ENCODE results near the gene FUT7.
"Not testable (repeated sequence)": the region's sequence is repeated elsewhere in the genome, so short reads cannot be mapped to it uniquely, and the experiment has no call there.

The FUT7 gene

DNA sequence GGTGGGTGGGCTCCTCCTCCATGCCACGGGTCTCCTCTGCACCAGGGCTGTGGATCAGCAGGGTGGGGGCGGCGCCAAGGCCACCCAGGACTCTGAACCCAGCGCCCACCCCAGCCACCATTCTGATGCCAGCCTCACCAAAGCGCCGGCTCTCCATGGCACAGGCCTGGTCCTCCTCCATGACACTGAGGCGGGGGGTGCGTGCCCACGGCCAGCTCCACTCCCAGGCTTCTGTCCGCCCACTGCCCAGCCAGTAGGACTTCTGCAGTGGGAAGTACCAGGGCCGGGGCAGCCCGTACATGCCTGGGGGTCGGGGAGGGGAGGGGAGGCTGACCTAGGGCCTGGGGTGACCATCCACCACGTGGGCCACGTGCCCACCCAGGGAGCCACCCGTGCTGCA, 15.5 kb downstream of the FUT7 start:
- DNase-seq: no peak

DNA sequence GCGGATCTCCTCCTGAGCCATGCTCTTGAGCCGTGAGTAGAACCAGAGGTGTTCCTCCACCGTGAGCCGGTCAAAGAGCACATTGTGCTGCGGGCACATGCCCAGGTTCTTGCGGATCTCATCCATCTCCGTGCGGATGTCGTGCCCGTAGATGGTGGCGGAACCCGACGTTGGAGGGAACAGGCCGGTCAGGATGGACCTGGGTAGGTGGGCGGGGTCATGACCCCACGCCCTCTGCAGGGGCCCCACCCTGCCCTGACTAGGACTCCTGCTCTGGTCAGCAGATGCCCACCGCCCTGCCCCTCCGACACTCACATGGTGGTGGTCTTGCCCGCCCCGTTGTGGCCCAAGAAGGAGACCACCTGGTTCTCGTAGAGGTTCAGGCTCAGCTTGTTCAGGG, 15.9 kb downstream of the FUT7 start:
- no peak for DNase-seq

DNA sequence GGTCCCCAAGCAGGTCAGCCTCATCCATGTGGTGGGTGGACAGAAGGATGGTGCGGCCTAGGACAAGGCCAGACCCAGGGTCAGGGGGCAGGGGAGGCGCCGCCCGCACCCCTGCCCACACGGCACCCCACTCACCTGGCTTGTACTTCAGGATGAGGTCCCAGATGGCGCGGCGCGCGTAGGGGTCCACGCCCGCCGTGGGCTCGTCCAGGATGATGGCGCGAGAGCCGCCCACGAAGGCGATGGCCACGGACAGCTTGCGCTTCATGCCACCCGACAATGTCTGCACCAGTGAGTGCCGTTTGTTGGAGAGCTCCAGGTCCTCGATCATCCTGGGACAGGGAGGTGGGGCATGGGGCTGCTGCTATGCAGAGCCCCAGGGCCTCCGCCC, 16.4 kb downstream of the FUT7 start:
- no peak for DNase-seq

DNA sequence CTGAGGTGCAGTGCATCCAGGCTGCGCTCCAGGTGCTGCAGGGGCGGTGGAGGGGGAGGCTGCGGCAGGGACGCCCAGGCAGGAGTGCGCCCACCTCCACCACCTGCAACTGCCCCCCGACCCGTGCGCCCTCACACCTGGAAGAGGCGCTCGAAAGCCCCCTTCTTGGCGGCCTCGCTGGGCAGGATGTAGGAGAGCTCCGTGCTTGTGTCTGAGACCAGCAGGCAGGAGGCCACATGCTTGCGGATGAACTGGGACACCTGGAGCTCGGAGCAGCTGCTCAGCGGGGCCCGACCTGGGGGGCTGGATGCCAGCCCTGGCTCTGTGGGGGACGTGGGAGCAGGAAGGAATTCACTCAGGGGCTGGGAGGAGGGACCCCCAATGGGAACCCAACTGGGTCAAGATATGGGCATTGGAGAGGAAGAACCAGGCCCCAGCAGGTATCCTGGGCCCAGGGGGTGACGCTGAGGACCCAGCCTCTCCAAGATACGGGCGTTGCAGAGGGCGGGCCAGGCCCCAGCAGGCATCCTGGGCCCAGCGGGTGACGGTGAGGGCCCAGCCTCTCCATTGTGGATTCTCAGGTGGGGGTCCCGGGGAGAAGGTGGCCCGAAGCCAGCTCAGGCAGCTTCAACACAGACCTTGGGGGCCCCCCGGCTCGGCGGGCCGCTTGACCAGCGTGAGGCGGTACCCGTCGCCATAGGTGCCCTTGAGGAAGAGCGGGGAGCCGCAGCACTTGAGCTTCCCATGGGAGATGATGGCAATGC, 16.9 kb downstream of the FUT7 start:
- no peak for DNase-seq

DNA sequence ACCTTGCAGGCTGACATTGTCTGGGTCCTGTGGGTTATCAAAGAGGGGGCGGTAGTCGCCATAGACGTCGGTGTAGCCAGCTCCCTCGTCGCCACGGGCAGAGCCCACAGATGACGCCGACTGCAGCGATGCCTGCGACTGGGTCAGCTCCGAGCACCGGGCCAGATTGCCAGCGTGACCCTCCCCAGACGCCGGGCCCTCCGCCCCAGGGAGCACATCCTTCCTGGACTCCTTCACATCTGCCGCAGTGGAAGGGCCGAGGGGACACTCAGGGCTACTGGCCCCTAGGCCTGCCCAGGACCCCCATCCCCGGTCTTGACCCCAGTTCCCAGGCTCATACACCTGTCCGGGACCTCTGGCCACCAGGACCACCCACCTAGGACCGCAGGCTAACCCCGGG, 17.7 kb downstream of the FUT7 start:
- DNase-seq: no peak

DNA sequence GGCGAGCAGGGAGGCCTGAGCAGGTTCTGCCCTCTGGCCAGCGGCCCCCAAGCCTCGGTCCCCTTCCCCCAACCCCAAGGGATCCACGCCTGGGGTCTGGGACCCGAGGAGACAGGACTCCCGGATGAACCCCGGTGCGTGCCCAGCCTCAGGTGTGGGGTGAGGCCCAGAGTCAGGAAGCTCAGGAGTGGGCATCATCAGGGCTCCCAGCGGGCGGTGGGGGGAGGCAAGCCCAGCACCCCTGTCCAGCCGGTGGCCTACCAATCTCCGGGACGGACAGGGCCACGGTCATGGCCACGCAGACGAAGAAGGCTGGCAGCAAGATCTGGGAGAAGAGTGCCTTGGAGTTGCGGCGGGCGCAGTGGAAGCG, 18.3 kb downstream of the FUT7 start:
- DNase-seq: no peak

DNA sequence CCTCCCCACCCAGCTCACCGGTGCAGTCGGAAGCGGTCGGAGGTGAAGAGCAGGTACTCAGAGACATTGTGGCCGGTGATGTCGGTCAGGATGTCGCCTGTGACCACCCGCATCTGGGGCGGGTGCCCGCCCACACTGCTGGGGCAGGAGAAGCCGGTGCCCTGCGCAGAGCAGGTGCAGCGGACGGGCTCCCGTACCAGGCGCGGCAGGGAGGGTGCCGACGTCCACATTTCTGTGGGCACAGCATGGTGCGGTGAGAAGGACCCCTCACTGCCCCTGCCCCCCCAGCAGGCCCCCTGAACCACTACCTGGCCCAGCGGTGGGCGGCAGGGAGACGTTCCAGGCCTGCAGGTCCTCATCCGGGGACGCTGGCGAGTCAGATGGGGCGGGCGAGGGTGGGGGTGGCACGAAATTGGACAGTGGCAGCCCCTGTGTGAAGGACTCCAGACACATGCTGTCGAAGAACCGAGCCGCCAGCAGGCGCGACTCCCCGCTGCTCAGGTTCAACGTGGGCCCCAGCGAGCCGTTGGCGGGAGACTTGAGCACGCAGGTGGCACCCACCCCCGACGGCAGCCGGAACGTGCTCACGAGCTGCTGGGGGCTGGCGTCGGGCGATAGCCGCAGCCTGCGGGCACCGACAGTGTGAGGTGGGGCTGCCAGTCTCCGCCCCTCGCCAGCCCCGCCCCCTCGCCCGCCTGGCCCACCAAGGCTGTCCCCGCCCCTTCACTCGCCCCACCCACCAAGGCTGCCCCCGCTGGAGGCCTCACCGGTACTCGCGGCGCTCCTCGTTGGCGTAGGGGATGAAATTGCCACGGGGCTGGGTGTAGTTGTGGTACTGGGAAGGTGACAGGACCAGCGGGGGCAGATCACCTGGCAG, 19.0 kb downstream of the FUT7 start:
- no peak for DNase-seq

DNA sequence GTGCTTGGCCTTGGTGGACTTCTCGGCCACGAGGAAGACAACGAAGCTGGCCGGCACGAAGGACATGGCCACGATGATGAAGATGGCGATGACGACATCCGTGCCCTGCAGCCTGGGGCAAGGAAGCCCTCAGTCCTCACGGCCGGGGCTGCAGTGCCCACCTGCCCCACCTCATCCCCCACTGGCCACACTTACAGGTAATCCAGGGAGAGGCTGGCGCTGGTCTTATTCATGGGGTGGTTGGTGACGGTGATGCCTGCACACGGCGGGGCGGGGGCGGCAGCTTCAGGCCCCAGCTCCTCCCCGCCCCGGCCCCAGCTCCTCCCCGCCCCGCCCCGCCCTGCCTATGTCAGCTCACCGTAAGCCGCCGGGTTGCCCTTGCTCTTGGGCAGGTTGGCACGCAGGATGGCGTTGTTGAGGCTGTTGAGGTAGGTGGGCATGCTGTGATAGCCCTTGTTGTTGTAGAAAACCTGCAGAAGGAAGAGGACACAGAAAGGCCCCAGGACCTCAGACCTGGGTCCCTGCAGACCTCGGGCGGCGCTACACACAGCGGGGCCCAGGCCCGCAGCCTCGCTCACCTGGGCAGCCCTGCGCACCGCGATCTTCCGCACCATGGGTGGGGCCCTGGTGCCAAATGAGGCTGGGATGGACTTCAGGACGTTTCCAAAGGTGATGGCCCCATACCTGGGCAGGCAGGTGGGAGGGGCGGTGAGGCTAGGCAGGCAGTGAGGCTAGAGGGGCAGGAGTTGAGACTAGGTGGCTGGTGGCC, 19.8 kb downstream of the FUT7 start:
- no peak for DNase-seq

DNA sequence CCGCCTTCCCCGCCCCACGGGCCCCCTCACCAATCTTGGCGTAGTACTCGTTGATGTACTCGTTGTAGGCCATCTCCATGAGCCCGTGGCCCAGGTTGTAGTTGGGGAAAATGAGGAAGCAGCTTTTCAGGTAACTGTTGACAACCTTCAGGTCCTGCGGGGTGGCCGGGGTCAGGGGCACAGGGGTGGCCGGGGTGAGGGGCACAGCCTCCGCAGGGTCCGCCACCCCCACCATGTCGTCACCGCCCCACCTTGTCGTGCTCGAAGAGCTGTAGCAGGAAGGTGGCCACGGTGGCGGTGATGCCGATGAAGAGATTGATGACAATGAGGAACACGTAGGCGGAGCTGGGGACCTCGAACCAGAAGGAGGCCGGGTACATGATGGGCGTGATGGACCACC, 20.7 kb downstream of the FUT7 start:
- no peak for DNase-seq

DNA sequence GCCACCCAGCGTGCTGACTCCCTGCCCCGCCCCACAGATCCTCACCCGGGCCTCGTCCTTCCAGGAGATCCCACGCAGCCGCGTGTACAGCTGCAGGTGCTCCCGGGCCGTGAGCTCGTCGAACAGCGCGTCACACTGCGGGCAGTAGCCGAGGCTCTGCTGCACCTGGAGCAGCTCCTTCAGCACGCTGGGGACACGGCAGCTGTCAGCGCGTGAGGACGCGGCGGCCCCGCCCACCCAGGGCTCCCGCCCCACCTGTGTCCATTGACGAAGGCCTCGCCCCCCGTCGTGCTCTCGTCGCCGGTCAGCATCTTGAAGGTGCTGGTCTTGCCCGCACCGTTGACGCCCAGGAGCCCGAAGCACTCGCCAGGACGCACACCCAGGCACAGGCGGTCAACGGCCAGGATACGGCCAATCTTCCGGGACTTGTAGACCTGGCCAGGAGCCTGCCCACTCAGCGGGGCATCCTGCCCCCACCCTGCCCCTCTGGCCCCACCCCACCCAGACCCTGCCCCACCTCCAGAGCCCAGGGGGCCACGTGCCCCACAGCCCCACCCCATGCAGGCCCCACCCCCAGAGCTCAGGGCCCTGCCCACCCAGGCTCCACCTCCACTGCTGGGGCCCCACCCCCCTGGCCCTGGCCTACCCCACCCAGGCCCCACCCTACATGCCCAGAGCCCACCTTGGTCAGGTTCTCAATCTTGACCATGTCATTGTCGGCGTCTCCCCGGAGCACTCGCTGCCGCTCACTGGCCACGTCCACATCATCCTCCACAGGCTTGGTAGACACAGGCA, 21.8 kb downstream of the FUT7 start:
- DNase-seq: no peak

DNA sequence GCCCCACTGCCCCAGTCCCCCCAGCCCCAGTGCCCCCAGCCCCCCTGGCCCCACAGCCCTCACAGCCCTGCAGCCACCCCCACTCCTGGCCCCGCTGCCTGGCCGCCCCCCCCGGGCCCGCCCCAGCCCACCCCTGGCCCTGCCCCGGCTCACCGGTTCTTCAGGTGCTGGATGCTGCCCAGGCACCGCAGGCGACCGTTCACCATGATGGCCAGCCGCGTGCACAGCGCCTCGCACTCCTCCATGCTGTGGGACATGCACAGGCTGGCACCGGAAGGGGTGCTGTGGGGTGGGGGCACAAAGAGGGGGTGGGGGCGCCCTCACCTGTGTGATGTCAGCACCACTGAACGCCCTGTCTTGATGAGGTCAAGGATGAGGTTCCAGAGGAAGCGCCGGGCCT, 22.7 kb downstream of the FUT7 start:
- DNase-seq: no peak

DNA sequence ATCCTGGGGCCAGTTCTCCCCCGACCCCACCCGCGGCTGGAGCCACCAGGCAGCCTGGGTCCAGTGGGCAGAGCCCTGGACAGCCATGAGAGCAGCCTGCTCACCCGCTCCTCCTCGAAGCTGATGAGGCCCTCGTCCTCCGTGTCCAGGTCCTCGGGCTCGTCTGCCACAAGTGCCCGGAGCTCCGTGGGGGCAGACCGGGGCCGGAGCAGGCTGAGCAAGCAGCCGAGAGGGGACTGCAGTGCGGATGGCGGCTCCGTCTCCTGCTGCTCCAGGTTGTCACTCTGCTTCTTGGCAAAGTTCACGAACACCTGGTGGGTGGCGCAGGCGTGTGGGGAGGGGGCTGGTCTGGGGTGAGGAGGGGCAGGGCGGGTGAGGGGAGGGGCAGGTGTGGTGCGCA, 23.6 kb downstream of the FUT7 start:
- DNase-seq: no peak

DNA sequence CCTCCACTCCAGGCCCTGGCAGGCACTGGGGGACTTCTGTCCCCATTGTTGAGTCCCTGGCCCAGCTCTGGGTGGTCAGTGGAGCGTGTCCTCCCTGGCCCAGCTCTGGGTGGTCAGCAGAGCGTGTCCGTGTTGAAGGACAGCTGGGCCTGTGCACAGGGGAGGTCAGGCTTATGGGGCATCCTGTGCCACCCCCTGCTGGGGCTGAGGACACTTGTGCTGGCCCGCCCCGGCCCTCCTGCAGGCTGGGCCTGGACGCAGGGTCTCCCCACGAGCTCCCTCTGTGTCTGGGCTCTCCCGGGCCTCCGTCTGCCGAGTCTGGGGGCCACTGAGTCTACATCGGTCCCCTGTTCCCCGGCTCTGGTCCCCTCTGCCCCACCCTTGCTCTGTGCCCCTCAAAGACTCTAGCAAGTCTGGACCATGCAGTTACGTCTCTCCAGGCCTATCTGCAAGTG, 24.0 kb downstream of the FUT7 start:
- DNase-seq: no peak

DNA sequence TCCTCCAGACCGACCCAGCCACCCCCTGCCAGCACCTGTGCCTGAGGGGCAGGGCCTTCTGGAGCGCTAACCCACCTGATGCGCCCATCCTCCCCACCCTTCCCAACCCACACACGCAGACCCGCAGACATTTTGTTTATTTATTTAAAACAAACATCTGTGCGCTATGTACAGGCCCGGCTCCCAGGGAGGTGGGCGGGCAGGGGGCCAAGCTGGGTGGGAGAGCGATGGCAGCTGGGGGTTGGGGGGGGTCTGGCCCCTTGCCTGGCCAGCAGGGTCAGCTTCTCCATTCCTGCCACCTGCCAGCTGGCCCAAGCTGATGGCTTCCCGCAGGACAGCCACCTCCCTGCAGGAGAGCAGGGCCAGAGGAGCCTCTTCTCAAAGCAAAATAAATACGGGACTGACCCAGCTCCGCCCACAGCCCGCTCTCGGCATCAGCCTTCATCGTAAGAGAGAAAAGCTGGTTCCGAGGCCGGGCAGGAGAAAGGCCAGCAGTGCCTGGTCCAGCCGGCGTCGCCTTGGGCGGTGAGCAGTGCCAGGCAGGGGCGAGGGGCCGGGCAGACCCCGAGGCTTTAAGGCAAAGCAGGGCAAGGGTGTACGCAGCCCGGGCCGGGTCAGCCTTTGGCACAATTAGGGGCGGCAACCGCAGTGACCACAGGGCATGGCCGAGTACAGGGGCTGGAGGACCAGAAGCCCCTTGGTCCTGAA, 24.6 kb downstream of the FUT7 start:
- no peak for DNase-seq

DNA sequence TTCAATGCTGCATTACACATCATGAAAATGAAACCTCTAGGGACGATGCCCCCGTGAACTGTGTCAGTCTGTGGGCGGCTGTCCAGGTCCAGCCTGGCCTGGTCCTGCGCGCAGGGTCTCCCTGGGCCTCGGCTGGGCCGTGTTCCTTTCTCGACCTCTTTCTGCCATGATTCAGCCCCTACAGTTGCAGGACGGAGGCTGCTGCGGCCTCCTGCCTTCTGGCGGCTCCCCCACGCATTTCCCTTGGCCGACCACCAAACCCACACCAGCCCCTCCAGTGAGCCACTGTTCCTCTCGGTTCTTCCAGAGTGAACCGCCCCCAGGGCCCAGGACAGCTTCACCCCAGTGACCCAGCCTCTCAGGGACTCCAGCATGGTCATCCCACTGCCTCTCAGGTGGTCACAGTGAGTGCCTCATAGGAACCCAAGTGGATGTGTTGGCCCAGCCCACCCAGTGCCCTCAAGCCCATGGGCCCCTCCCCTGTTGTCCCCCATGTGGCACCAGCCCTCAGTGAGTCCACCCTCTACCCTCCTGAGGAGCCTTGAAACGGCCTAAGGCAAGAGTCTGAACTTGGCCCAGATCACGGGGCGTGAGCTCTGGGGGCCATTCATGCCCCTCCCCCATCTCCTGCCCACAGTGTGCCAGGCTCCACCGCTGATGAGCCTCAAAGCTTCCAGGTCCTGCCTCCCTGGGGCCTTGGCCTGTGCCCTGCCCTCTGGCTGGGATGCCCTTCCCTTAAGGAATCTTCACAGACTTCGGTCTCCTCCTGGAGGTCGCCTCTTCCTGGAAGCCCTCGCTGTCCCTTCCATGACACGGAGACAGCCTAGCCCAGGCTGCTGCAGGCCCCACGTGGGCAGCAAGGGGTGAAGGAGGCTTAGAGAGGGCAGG, 25.5 kb downstream of the FUT7 start:
- no peak for DNase-seq

DNA sequence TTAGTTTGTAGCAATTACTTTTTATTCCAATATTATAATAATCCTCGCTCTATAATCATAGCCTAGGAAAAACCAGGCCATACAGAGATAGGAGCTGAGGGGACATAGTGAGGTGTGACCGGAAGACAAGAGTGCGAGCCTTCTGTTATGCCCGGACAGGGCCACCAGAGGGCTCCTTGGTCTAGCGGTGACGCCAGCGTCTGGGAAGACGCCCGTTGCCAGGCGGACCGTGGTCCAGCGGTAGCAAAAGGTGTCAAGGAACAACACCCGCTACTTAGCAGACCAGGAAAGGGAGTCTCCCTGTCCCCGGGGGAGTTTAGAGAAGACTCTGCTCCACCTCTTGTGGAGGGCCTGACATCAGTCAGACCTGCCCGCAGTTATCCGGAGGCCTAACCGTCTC, 27.6 kb downstream of the FUT7 start:
- not testable (repeated sequence) for DNase-seq

DNA sequence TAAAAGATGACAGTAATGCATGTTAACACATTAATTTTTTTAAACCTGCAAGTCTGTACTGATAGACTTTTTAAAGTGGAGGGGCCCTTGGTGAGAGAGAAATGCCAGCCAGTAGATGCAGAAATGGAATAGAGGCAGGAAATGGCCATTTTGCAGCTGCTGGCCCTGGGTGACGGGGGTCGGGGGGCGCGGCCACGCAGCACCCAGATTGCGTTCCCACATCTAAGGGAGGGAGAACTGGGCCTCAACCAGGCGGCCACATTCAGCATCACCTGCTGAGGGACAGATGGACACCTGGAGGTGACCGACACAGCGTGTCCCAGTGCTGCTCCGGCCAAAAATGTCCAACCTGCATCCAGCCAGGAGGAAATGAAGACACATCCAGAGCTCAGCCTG, 29.2 kb downstream of the FUT7 start:
- DNase-seq: no peak

DNA sequence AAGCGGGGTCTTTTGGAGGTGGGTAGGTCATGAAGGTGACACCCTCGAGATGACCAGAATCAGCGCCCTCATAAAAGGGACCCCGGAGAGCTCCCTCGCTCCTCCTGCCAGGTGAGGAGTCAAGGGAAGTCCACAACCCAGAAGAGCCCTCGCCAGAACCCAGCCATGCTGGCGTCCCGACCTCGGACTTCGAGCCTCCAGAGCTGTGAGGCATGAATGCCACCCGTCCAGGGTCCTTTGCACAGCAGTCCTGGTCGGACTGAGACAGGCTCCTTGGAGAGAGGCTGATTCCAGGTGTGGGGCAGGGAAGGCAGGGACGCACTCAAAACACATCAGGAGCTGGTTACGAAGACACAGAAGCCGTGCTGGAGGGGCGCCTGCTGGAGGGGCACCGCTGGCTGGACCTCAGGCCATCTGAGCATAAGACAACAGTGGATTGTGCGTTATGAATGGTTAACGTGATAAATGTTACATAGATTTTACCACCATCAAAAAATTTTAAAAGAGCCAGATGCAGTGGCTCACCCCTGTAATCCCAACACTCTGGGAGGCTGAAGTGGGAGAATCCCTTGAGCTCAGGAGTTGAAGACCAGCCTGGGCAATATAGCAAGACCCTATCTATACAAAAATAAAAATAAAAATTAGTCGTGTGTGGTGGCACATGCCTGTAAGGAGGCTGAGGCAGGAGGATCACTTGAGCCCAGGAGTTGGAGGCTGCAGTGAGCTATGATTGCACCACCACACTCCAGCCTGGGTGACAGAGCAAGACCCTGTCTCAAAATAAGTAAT, 29.8 kb downstream of the FUT7 start:
- DNase-seq: no peak

DNA sequence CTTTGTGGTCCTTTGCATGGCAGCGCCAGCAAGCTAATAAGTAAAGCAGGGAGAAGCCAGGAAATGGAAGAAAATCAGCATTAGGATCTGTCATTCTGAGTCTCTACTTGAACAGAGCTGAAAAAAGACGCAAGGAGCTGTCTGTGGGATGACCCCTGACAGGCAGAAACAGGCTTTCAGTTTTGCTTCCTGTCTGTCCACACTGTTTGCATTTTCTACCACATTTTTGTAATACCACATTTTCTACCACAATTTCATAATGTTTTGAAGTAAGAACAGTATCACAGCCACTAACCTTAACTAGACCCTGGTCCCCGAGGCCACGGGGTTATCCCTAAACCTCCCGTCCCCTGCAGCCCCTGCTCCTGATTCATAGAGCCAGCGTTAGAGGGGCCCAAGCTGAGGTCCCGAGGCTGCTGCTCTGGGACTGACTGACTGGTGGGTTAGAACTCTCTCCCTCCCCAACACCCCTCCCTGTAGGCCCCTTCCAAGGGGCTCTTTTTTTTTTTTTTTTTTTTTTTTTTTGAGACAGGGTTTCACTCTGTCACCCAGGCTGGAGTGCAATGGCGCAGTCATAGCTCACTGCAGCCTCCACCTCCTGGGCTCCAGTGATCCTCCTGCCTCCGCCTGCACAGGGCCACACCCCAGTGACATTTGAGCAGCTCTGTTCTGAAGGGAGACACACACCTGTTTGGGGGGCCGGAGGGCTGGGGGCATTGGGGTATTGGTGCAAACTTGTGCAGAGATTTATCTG, 31.5 kb downstream of the FUT7 start:
- DNase-seq: no peak
